HG03432 (cell line): ENCODE results near the gene MAP9.
"Not testable (repeated sequence)": the region's sequence is repeated elsewhere in the genome, so short reads cannot be mapped to it uniquely, and the experiment has no call there.

ENCODE experiments used
- ATAC-seq: cut with Tn5 transposase; IDR thresholded peaks from one replicate; pipeline ENCODE4 v1.9.1; 2021; ENCODE audit warnings: mild to moderate bottlenecking, moderate library complexity; ENCODE audit not compliant: unreplicated experiment

Gene MAP9

DNA sequence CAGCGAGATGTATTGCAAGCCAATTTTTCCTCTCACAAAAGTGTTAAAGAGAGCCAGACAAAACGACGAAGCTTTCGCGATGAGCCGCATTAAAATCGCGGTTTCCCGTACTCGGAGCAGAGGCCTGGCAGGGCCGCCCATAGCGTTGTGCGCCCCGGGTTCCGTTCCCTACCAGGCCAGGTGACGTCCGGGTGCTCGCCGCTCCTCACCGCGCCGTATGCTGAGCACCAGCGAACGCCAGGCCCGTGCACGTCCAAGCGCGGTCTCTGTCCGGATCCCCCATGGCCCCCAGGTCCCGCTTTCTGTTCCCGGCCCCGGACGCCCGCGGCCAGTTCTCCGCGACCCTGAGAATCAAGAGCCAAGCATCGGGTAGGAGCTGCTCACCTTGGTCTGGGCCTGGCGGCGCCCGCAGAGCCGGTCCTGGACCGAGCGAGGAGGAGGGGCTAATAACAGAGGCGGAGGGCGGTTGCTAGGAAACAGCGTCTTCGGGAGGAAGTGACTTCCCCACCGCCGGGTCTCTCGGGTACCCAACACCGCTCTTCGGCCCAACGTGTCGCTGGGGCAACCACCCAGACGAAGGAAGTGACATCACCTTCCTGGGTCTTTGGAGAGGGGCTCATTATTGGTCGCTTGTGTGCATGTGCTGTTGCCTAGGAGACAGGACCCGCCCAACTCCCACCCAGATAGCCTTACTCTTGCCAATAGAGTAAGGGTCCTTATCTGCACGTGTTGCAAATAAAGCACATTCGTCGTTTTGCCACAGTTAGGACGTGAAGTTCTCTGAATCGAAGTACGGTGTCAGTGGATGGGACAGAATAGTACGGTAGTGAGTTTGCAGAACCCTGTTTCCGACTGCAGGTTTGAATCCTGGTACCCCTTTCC, at the start of gene MAP9:
Gene MAP9, minus strand, starts transcription at position 579 of the 882 bp plus-strand sequence. CDS start 1,115 bp downstream, outside the sequence.
- peak; percentile 99 for ATAC-seq

DNA sequence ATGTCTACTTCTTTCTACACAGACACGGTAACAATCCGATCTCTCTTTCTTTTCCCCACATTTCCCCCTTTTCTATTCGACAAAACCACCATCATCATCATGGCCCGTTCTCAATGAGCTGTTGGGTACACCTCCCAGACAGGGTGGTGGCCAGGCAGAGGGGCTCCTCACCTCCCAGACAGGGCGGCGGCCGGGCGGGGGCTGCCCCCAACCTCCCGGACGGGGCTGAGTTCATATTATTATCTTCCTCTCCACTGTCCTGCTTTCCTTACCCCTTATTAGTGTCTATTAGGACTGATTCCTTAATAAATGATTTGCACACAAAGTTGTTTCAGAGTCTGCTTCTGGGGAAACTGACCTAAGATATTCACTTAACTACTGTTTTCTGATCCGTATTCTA, 48.0 kb upstream of the MAP9 start:
- ATAC-seq, result not testable (repeated sequence)

DNA sequence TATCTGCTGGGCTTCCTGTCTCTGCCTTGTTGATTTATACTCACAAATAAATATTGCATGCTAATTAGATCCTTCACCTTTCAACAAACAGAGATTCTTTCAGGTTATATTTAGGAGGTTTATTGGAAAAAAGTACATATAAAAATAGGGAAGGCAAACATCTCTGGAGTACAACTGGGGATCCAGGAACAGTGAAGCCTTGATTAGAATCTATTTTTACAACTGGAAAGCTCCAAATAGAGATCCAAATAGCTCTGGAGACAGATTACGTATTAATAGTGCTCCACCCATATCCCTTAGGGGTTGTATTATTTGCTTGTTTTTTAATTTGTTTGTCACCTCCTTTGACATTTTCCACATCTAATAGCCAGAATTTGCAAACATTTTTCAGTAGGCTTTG, 46.9 kb upstream of the MAP9 start:
- no peak for ATAC-seq

DNA sequence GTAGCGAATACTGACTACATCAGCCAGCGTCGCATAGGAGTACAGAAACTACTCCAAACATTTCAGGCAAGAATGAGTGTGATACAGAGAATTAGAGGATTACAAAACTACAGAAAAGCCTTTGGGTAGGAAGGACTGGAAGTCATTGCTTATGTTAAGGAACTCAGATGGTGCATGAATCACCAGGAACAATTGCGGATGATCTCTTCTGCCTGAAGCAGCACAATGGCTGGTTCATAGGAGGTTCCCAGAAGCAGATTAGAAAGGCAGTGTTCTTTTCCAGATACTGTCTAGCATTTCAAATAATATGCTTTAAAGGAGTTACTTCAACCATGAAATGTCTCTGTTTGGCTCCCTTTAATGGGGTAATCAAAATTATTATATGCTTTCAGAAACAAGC, 42.5 kb upstream of the MAP9 start:
- ATAC-seq, result no peak

DNA sequence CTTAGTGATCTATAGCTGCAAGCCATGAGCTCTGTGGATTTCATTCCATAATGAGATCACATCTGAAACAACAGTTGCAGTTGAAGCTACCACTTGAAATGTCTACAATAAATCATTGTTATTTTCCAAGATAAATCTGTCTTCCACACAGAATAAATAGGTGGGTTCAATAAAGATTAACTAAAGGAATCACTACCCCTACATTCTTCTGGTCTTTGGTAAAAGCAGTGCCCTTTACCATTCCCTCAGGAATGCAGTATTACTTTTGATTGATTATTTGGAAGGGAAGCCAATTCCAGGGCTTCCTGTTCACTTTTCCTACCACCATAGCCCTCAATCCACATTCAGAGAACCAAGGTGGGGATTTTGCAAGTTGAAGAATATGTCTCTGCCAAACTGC, 38.9 kb upstream of the MAP9 start:
- ATAC-seq, result no peak

DNA sequence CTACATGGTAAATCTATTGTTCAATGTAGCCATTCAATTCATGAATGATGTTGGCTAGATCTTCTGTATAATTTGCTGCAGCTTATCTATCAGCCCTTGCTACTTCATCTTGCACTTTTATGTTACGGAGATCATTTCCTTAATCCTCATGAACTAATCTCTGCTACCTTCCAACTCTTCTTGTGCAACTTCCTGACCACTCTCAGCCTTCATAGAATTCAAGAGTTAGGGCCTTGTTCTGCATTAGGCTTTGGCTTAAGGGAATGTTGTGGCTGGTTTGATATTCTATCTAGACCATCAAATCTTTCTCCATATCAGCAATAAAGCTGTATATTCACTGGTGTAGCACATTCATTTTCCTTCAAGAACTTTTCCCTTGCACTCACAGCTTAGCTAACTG, 36.7 kb upstream of the MAP9 start:
- no peak for ATAC-seq

DNA sequence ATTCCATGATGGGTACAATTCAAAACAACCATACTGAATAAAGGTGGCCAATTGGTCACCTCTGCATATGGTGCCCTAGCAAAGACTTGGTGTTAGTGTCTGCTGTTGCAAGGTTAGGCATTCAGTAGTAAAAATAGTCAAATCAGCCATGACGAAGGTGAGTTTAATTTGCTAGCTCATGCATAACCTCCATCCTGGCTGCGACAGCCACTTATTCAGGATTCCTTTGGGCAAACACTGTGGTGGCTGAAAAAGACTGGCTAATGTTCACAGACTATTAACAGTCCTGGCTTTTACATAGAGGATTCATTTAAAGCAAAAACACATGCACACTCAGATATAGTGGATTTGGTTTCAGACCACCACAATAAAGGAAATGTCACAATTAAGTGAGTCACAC, 34.8 kb upstream of the MAP9 start:
- ATAC-seq, result no peak

DNA sequence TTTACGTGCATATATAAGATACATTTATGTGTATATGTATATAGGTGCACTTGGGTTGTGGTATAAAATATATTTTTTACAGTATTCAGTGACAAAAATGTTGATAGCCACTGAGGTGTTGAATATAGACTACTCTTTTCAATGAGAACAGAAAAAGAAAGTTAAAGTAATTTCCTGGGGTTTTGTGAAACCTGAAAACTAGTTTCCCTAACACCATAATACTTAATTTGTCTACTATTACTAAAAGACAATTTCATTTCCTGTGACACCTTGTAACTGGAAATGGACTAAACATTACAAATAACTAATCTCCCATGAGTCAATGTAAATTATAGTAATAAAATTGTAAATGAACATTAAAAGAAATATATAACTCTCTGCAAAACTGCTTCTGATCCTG, 32.0 kb upstream of the MAP9 start:
- ATAC-seq, result no peak

DNA sequence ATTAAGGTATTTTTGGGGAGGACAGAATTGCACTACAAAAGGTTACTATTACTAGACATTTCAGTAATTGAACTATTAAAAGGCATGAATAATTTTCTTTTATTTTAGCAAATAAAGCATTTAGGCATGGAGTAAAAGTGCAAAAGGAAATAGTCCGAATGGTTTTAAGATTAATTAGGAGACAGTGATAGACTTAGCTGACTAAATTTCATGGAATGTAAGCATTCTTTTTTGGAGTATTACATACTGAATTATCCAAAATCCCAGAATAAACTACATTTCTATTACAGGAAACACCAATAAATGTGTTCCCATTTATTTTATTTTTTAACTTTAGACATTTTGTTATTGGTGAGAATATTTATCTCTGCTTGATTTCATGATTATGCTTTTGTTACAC, 30.7 kb upstream of the MAP9 start:
- no peak for ATAC-seq

DNA sequence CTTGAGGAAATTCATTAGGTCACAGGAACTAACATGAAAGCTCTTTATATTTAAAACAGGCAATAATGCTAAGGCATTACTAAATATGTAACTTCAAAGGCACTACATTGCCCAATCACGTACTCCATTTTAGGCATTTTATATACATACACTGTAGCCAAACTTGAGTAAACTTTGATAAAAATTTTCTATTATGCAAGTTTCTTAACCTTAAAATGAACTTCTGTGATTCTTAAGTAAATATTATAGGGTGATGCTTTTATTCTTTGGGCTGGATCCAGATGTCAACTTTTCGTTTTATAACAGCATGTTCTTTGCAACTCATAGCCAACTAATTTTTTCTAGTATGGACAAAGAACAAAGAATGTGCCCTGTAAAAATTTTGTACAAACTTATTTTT, 28.3 kb upstream of the MAP9 start:
- ATAC-seq, result no peak

DNA sequence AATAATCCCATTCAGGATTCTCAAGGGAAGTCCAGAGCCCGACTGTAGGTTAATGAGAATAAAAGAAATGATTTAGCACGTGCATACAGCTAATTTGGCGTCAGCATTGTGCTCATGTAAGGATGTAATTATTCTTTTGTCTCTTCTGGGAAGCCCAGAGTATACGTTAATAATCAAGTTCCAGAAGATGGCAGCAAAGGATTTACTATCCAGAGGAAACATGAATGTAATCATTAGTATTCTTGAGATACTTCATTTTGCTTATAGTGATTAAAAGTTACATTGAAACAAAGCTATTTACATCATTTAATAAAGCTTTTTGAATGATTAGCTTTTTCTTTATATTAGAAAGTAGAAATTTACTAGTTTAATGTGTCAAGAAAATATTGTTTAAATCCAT, 27.1 kb upstream of the MAP9 start:
- ATAC-seq, result no peak

DNA sequence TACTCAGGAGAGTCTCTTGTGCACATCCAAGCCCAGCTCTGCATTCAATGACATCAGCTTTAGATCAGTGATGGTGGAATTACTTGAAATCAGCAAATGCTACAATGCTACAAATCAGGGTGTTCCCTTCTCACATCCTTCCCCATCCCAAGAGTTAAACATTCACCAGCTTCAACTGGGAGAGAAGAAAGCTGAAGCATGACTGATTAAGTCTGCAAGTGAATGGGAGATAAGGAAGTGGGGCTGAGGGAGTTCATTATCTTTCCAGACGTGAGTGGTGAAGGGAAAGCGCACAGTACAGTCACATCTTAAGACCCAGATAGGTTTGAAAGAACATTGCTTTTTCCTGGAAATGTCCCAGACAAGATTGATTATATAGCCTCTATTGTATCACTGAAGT, 26.2 kb upstream of the MAP9 start:
- no peak for ATAC-seq

DNA sequence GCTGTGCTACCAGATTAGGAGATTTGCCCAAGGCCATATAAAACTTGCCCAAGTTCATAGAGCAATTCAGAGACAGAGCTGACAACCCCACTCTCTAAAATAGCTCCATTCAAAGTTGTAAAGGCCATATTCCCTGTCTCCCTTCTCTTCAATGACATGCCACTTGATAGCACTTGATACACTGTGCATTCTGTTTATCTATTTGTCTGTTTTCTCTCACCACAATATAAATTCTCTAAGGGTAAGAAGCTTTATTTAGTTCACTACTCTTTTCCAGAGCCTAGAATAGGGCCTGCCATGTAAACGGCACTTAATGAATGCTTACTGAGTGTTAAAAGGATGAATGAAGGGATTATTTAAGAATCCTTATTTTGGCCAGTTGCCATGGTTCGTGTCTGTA, 24.1 kb upstream of the MAP9 start:
- no peak for ATAC-seq

DNA sequence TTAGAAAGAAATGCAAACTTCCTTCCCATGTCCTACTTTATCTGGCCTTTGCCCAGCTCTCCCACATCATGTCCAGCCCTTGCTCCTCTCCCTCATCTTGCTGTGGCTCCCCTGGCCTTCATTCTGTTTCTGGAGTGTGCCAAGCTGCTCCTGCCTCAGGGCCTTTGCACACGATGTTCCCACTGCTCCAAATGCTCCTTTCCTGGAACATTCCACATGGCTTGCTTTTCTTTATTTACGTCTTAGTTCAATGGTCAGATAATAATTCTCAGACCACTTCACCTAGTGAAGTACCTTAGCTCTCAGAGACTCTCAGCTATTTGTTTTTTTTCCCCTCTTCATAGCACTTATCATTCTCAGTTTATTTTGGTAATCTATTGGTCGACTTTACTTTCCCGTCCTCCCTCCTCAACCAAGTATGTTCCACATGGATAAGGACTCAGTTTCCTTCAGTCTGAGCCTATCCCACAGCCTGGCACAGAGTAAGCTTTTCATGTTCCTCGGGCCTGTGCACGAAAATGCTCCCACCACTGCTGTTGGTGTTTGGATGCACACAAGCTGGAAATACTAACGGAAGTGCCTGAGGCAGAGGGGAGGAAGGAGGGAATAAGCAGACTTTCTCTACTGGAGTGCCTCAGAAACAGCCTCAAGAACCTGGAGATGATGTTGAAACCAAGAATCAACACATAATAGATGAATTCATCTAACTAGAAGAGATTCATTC, 23.4 kb upstream of the MAP9 start:
- ATAC-seq, result no peak

DNA sequence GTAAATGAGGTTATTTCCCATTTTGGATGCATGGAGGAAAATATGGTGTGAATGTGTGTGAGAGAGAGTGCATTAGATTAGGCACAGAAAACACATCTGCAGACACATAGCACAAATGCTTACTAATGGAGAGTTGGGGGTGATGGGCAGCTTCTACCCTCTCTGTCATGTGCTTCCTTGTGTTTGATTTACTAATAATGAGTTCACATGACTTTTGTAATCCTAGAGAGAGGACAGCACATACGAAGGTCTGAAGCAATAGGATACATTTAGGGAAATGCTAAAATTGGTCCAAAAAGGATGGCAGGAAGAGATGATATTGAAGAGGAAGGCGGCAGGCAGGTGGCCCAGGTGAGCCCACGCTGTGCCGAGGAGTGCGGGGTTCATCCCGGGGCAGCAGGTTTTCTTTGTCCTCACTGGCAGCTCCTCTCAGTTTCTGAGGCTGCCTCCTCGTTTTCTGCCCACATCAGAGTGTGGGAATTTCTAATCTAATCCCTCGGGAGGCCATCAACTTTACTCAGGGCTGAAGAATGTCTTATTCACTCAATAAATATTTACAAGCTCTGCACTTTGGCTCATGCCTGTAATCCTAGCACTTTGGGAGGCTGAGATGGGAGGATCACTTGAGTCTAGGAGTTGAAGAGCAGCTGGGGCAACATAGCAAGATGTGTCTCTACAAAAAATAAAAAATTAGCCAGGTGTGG, 15.9 kb upstream of the MAP9 start:
- ATAC-seq, result no peak

DNA sequence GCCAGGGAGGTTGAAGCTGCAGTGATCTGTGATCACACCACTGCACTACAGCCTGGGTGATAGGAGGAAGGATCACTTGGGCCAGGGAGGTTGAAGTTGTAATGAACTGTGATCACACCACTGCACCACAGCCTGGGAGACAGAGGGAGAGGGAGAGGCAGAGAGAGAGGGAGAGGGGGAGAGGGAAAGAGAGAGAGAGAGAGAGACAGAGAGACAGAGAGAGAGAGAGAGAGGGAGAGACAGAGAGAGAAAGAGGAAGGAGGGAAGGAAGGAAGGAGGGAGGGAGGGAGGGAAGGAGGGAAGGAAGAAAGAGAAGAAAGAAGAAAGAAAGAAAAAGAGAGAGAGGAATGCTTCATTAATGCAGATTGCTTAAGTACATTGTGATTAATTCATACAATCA, 15.2 kb upstream of the MAP9 start:
- ATAC-seq, result no peak

DNA sequence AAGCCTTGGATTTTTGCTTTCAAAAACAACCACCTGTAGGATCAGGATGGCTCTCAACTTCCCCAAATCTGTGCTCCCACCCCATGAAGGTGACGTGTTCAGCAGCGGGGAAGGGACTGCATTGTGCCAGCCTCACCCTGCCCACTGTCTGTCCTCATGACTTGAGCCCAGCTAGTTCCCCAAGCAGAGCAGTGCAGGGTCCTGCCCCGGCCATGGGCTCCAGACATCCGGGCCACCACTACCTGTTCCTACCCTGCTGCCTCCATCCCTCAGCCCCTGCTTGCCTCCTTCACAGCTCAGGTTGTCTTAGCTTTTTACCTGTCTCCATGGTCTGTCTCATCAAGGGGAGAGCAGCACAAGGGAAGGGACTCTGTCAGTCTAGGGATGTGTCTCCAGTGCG, 11.4 kb upstream of the MAP9 start:
- no peak for ATAC-seq

DNA sequence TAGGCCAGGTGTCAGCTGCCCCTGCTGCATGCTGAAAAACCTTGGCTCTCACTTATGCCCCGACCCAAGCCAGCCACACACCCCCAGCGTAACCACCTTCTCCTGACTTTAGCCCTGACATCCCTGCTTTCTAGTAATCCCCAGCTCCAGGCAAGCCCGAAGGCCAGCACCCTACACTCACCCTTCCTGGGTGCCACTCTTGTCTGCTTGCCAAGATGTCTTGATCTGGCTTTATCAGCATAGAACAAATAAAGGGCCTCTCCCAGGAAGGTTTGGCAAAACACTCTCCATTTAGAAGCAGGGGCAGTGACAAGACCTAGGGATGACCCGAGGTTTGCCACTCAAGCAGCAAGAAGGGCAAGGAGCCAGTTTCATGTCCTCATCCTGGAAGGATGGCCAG, 6.8 kb upstream of the MAP9 start:
- no peak for ATAC-seq

DNA sequence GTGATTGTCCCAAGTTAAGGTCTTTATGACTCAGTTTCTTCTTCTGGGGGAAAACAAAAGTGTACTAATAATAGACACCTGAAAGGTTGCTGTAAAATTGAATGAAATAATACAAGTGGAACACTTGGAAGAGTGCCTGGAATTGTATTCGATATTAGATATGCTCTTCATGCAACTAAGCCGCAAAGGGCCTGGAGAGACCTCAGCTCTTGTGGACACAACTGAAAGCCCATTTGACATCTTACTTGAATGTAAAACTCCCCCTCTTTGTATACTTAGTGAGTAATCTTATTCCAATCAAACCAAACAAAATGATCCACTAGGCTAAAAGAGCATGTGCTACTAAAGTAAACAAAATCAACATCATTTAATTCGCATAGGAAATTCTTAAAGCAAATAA, 511 bp upstream of the MAP9 start:
- ATAC-seq, result no peak

DNA sequence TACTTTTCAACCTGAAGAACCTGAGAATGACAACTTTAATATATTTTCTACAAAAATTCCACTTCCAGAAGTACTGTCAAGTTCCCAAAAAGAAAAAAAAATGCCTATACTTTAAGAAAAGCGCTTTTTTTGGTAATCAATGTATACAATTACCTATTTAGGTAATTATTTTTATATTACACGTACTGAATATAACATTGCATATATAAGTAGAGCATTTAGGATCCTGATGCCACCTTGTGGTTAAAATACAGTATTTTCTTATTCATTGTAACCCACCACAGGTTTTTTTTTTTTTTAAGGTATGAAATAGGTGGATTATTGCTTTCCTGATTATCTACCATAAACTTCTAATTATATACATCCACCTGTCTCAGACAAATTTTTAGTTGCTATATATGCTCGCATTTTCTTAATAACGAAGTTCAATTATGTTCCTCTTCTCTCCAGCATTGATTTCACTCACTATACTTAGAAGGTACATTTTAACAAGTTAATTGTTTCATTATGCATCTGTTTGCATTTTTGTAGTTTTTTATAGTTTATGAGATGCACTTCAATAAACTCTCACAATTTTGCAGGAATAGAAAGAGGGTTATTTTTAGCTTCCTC, 5.2 kb downstream of the MAP9 start:
- ATAC-seq, result peak; percentile 27

DNA sequence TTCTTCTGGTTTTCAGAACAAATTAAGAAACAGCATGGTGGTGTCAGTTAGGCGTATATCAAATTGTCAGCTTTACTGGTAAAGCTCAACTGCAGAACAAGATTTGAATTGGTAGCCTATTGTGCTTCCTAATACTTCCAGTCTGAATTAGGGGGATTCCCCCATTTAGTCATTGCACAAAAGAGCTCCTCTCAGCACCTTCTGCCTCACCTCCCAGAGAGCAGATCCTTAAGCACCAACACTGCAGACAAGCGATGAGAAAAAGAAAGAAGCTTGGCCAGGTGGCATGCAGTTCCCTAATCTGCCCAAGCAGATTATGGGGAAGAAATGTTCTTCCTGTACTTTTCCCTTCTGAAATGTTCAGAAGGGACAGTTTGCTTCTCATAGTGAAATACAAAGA, 9.2 kb downstream of the MAP9 start:
- ATAC-seq, result peak; percentile 77
